SK-N-SH (cell line): ENCODE results near the gene ABR. TPM values are rescaled to one million over a fixed set of nuclear protein-coding genes. Genes with fewer than 3 reads are reported as not detected.

Source experiments
- CTCF ChIA-PET: fragments of 300-600, 350-600 bp; formaldehyde crosslinking; extraction: SDS; loops from one replicate; lab custom pipeline; 2021; lab: Yijun Ruan, JAX
- POLR2A ChIA-PET: fragments of 350-600 bp; sonication (Branson Sonifier 250); formaldehyde crosslinking; extraction: SDS; loops from one replicate; lab custom pipeline; 2020; ENCODE audit warnings: antibody characterized with exemption, inconsistent platforms; lab: Yijun Ruan, JAX
- DNase-seq: peaks from one replicate; pipeline ENCODE4 v3.0.0; 2012
- H2AFZ ChIP-seq: fragments of 200-600 bp; sonication (generic); 2 replicates; pipeline ENCODE4 v1.8.1; 2016; ENCODE audit warnings: antibody characterized with exemption, mild to moderate bottlenecking, low read depth
- H3F3A ChIP-seq: fragments of 200-600 bp; sonication (generic); replicated peaks from 2 replicates; pipeline ENCODE3; 2016; ENCODE audit warnings: antibody characterized with exemption, mild to moderate bottlenecking; ENCODE audit not compliant: insufficient read depth
- H3K27ac ChIP-seq, 2 experiments: fragments of 200-500 bp in 1 of 2; fragments of 200-600 bp in 1 of 2; sonication (Bioruptor generic) in 1 of 2; sonication (generic), shearing (Covaris generic) in 1 of 2; 2 replicates each; pipeline versions ENCODE4 v1.5.1 to v1.6.1; 2014 to 2016; ENCODE audit warnings: low read depth in 2 of 2, inconsistent platforms in 1 of 2, low read length in 1 of 2, mild to moderate bottlenecking in 1 of 2, mixed read lengths in 1 of 2
- H3K27me3 ChIP-seq: fragments of 200-600 bp; sonication (generic), shearing (Covaris generic); 2 replicates; pipeline ENCODE4 v1.6.1; 2016; ENCODE audit warnings: mixed run types; ENCODE audit not compliant: insufficient read depth
- H3K36me3 ChIP-seq, 2 experiments: fragments of 200-500 bp in 1 of 2; fragments of 200-600 bp in 1 of 2; sonication (Bioruptor generic) in 1 of 2; sonication (generic) in 1 of 2; replicated peaks in 1 of 2; 2 replicates each; pipeline versions ENCODE3 to v1.5.1; 2014 to 2016; ENCODE audit warnings: low read length in 1 of 2, mild to moderate bottlenecking in 1 of 2; ENCODE audit not compliant: insufficient read depth in 2 of 2, control insufficient read depth in 1 of 2
- H3K4me1 ChIP-seq, 2 experiments: fragments of 200-500 bp in 1 of 2; fragments of 200-600 bp in 1 of 2; sonication (Bioruptor generic) in 1 of 2; sonication (generic), shearing (Covaris generic) in 1 of 2; 2 replicates each; pipeline versions ENCODE4 v1.5.1 to v1.6.1; 2014 to 2016; ENCODE audit warnings: low read depth in 1 of 2, low read length in 1 of 2, mixed run types in 1 of 2; ENCODE audit not compliant: insufficient read depth in 2 of 2, control insufficient read depth in 1 of 2
- H3K4me2 ChIP-seq: fragments of 200-600 bp; sonication (generic), shearing (Covaris generic); 2 replicates; pipeline ENCODE4 v1.6.1; 2017; ENCODE audit warnings: mixed run types
- H3K4me3 ChIP-seq, 2 experiments: fragments of 200-500 bp in 1 of 2; fragments of 200-600 bp in 1 of 2; sonication (Bioruptor generic) in 1 of 2; sonication (generic), shearing (Covaris generic) in 1 of 2; 2 replicates each; pipeline versions ENCODE4 v1.5.1 to v1.8.1; 2014 to 2016; ENCODE audit warnings: low read depth in 2 of 2, inconsistent platforms in 1 of 2, low read length in 1 of 2, mild to moderate bottlenecking in 1 of 2, mixed read lengths in 1 of 2, moderate library complexity in 1 of 2
- H3K79me2 ChIP-seq: fragments of 200-600 bp; sonication (generic); 2 replicates; pipeline ENCODE4 v1.8.1; 2017; ENCODE audit warnings: mild to moderate bottlenecking; ENCODE audit not compliant: insufficient read depth
- H3K9ac ChIP-seq: fragments of 200-600 bp; sonication (generic); 2 replicates; pipeline ENCODE4 v1.6.1; 2017; ENCODE audit warnings: mixed run types
- H3K9me2 ChIP-seq: fragments of 200-600 bp; sonication (generic); 2 replicates; pipeline ENCODE4 v1.6.1; 2017; ENCODE audit warnings: mixed run types
- H3K9me3 ChIP-seq: fragments of 200-600 bp; sonication (generic); 2 replicates; pipeline ENCODE4 v1.6.1; 2017; ENCODE audit warnings: mixed run types, mild to moderate bottlenecking, moderate library complexity
- H4K20me1 ChIP-seq: fragments of 200-600 bp; sonication (generic); 2 replicates; pipeline ENCODE4 v1.6.1; 2017; ENCODE audit warnings: mild to moderate bottlenecking, mixed run types; ENCODE audit not compliant: insufficient read depth
- CTCF ChIP-seq: fragments of 200-600 bp; sonication (generic); IDR thresholded peaks from 2 replicates; pipeline ENCODE4 v1.6.1; 2017; ENCODE audit warnings: antibody characterized with exemption, mild to moderate bottlenecking, moderate library complexity
- ELF1 ChIP-seq: IDR thresholded peaks from 2 replicates; pipeline ENCODE4 v1.4.0; 2012
- EP300 ChIP-seq, 2 experiments: IDR thresholded peaks; 2 replicates each; pipeline versions ENCODE4 v1.4.0 to v1.6.1; 2012; ENCODE audit warnings: borderline replicate concordance in 1 of 2, low read depth in 1 of 2, low read length in 1 of 2
- EZH2phosphoT487 ChIP-seq: fragments of 200-600 bp; sonication (generic); IDR thresholded peaks from 2 replicates; pipeline ENCODE4 v1.6.1; 2017; ENCODE audit warnings: low read depth, mixed run types, mild to moderate bottlenecking, antibody characterized with exemption, moderate library complexity, borderline replicate concordance
- FOSL2 ChIP-seq: IDR thresholded peaks from 2 replicates; pipeline ENCODE4 v1.4.0; 2012; ENCODE audit warnings: low read depth, mild to moderate bottlenecking, moderate library complexity, borderline replicate concordance
- GABPA ChIP-seq: IDR thresholded peaks from 2 replicates; pipeline ENCODE4 v1.4.0; 2012; ENCODE audit warnings: low read depth, mild to moderate bottlenecking
- GATA2 ChIP-seq: sonication (generic); formaldehyde crosslinking; IDR thresholded peaks from 2 replicates; pipeline ENCODE4 v1.5.0; 2020; ENCODE audit warnings: mild to moderate bottlenecking, missing genetic modification reagents
- MXI1 ChIP-seq: IDR thresholded peaks from 2 replicates; pipeline ENCODE4 v1.6.1; 2012; ENCODE audit warnings: mild to moderate bottlenecking, low read depth, low read length, improper control_type of control experiment
- NFIC ChIP-seq: IDR thresholded peaks from 2 replicates; pipeline ENCODE4 v1.4.0; 2012; ENCODE audit warnings: borderline replicate concordance
- PBX3 ChIP-seq: IDR thresholded peaks from 2 replicates; pipeline ENCODE4; 2012
- POLR2AphosphoS5 ChIP-seq: IDR thresholded peaks from 2 replicates; pipeline ENCODE4 v1.6.1; 2012; ENCODE audit warnings: low read depth, low read length
- RCOR1 ChIP-seq: fragments of 150-350 bp; IDR thresholded peaks from 2 replicates; pipeline ENCODE4 v1.6.1; 2017; ENCODE audit warnings: antibody characterized with exemption, low read length
- SMC3 ChIP-seq: IDR thresholded peaks from 2 replicates; pipeline ENCODE4 v1.6.1; 2012; ENCODE audit warnings: low read depth, low read length, improper control_type of control experiment
- TAF1 ChIP-seq: IDR thresholded peaks from 2 replicates; pipeline ENCODE4 v1.6.1; 2012; ENCODE audit warnings: low read depth, mild to moderate bottlenecking, low read length, moderate library complexity, borderline replicate concordance
- TEAD4 ChIP-seq: IDR thresholded peaks from 2 replicates; pipeline ENCODE4 v1.4.0; 2012; ENCODE audit warnings: mild to moderate bottlenecking, borderline replicate concordance; ENCODE audit not compliant: insufficient read depth
- USF1 ChIP-seq: IDR thresholded peaks from 2 replicates; pipeline ENCODE4 v1.4.0; 2012; ENCODE audit warnings: low read depth, borderline replicate concordance
- ZBTB33 ChIP-seq: IDR thresholded peaks from 2 replicates; pipeline ENCODE4 v1.4.0; 2012; ENCODE audit warnings: low read depth, borderline replicate concordance
- WGBS: methylation state at CpG from one replicate; pipeline ENCODE4 v1.1.6; 2017; ENCODE audit warnings: low lambda C conversion rate; 5-methylcytosine and 5-hydroxymethylcytosine counted together
- polyA plus RNA-seq, 3 experiments: library from polyadenylated mRNA; depleted of rRNA; stranded (reverse); fragments of >200 nt; gene quantifications; 2 replicates each; pipeline ENCODE4 v1.2.3, GENCODE V29; 2012

The ABR gene
- polyA plus RNA-seq, 1 of the 3 experiments (the other 2 are of a cell fraction) = 117 TPM

- Histone ChIP-seq H3K4me1 (peaks cover 8 to 29% of the 10 kb centered on the region in 2 experiments; a peak in 2 of 4 replicates), H2AFZ (no peak overlapping the region), H3K36me3 (peaks cover 6 to 10% of the 10 kb centered on the region in 2 experiments), H4K20me1 (no peaks in the 10 kb centered on the region), H3K79me2 (peaks cover 75% of the 10 kb centered on the region), H3K4me2 (no peak overlapping the region), H3K9me3 (no peaks in the 10 kb centered on the region), H3F3A (no peaks in the 10 kb centered on the region), H3K27me3 (no peaks in the 10 kb centered on the region), H3K9me2 (no peaks in the 10 kb centered on the region), H3K9ac (no peak overlapping the region), H3K4me3 (no peak overlapping the region), H3K27ac (peak overlapping the region in 1 of 2 experiments; percentile 75; a peak in 1 of 4 replicates)
- WGBS = 93% methylated on average over 6 of the region's 8 CpGs
- DNase-seq = peak; percentile 60
- POLR2A ChIA-PET = interaction anchor here (0.6 to 1.3 kb wide), 2 partner anchors 18 to 28 kb away, joined by 3 read pairs; no protein-coding TSS in a partner anchor
- peak in 1 of 2 experiments; percentile 9; a peak in 1 of 4 replicates for TF ChIP-seq EP300 (IDR thresholded peaks at IDR 0.05; ENCODE audit: borderline replicate concordance in 1 of 2, low read depth in 1 of 2, low read length in 1 of 2)
- TF ChIP-seq RCOR1 = peak; percentile 13; the same call in 1 of the 2 replicates
- no peak for TF ChIP-seq USF1
- peak; percentile 10; the same call in 1 of the 2 replicates for TF ChIP-seq GATA2 (CRISPR knock-in tag)
- CTCF ChIA-PET = interaction anchor here (0.7 to 1.9 kb wide), 2 partner anchors 18 to 40 kb away, joined by 3 to 4 read pairs; no protein-coding TSS in a partner anchor
Observed at GRCh38 chr17:1104222-1104621, 75.6 kb downstream of the ABR start.

- H3K27ac ChIP-seq = no peak overlapping the region
- 92% methylated on average over 8 of the region's 11 CpGs for WGBS
- DNase-seq = no peak
- POLR2A ChIA-PET = no interaction called here
- H3K27me3 ChIP-seq = no peaks in the 10 kb centered on the region
- no peaks in the 10 kb centered on the region for H3K9me3 ChIP-seq
- peaks cover 8 to 15% of the 10 kb centered on the region in 2 experiments for H3K36me3 ChIP-seq
- H4K20me1 ChIP-seq = no peaks in the 10 kb centered on the region; the same call in 1 of the 2 replicates
- no peak for TF ChIP-seq POLR2AphosphoS5
- TF ChIP-seq EZH2phosphoT487 = no peak
- TF ChIP-seq CTCF = no peak
- no peak for TF ChIP-seq TEAD4
- no peak for TF ChIP-seq SMC3
- TF ChIP-seq EP300 (IDR thresholded peaks at IDR 0.05; ENCODE audit: borderline replicate concordance in 1 of 2, low read depth in 1 of 2, low read length in 1 of 2) = no peak
- TF ChIP-seq MXI1 = no peak
- TF ChIP-seq NFIC = no peak
- no peak for TF ChIP-seq ZBTB33
- TF ChIP-seq FOSL2 = no peak
- TF ChIP-seq GATA2 (CRISPR knock-in tag) = no peak
- TF ChIP-seq TAF1 = no peak
- no peak for TF ChIP-seq PBX3
- no peak for TF ChIP-seq ELF1
- no peak for TF ChIP-seq GABPA
- TF ChIP-seq, all 33 proteins: peak for 0
- H3K79me2 ChIP-seq = peaks cover 58% of the 10 kb centered on the region
- no peak overlapping the region for H3K4me3 ChIP-seq
- no peaks in the 10 kb centered on the region for H3K9me2 ChIP-seq
- H3K4me1 ChIP-seq = peaks cover 0 to 18% of the 10 kb centered on the region in 2 experiments; a peak in 1 of 4 replicates
- no peak overlapping the region for H3K9ac ChIP-seq
- no peaks in the 10 kb centered on the region for H3F3A ChIP-seq
- H2AFZ ChIP-seq = no peak overlapping the region
- H3K4me2 ChIP-seq = no peak overlapping the region
- CTCF ChIA-PET = no interaction called here
Observed at GRCh38 chr17:1100382-1100781, 79.4 kb downstream of the ABR start.
